K562 (cell line): Measurements from ENCODE around the gene SLC6A6. TPM values are rescaled to one million over a fixed set of nuclear protein-coding genes. Genes with fewer than 3 reads are reported as not detected.

Experiments
- CXXC5 ChIP-seq: fragments of 250-450 bp; sonication (Bioruptor Pico); IDR thresholded peaks from 2 replicates; pipeline ENCODE4 v1.8.0; 2022; ENCODE audit warnings: inconsistent platforms, mild to moderate bottlenecking, moderate library complexity
- FIP1L1 ChIP-seq: fragments of 200-400 bp; formaldehyde crosslinking; IDR thresholded peaks from 2 replicates; pipeline ENCODE4 v1.6.1; 2018; ENCODE audit warnings: mild to moderate bottlenecking, low read depth, low read length; ENCODE audit not compliant: poor library complexity, severe bottlenecking
- FOXJ2 ChIP-seq: fragments of 200-800 bp; sonication (Bioruptor generic); IDR thresholded peaks from 2 replicates; pipeline ENCODE4 v1.6.1; 2016; ENCODE audit warnings: missing genetic modification characterization, missing compliant biosample characterization
- HDAC1 ChIP-seq, 2 experiments: fragments of 450-650 bp; IDR thresholded peaks; 2 replicates each; pipeline ENCODE4 v1.6.1; 2016 to 2017; ENCODE audit warnings: inconsistent platforms in 1 of 2, mild to moderate bottlenecking in 1 of 2, moderate library complexity in 1 of 2
- HDAC2 ChIP-seq: fragments of 450-650 bp; IDR thresholded peaks from 2 replicates; pipeline ENCODE4 v1.6.1; 2016; ENCODE audit warnings: mild to moderate bottlenecking
- L3MBTL2 ChIP-seq: fragments of 450-650 bp; IDR thresholded peaks from 2 replicates; pipeline ENCODE4 v1.6.1; 2016; ENCODE audit warnings: mild to moderate bottlenecking, moderate library complexity
- POLR3A ChIP-seq: IDR thresholded peaks from 2 replicates; pipeline ENCODE4 v1.6.1; 2011; ENCODE audit warnings: borderline replicate concordance, mild to moderate bottlenecking, moderate library complexity; ENCODE audit not compliant: insufficient read length, insufficient read depth; ENCODE audit errors: extremely low read depth
- PRMT5 ChIP-seq: sonication (generic); formaldehyde crosslinking; IDR thresholded peaks from 2 replicates; pipeline ENCODE4 v1.5.0; 2020; ENCODE audit warnings: missing genetic modification reagents
- SIX5 ChIP-seq, 2 experiments: IDR thresholded peaks; 2 replicates each; pipeline ENCODE4 v1.6.1; 2011; ENCODE audit warnings: low read length in 2 of 2, borderline replicate concordance in 1 of 2, low read depth in 1 of 2, mild to moderate bottlenecking in 1 of 2, moderate library complexity in 1 of 2; ENCODE audit not compliant: insufficient read depth in 1 of 2
- SLC30A9 ChIP-seq: fragments of 250-450 bp; sonication (Bioruptor Pico); IDR thresholded peaks from 2 replicates; pipeline ENCODE4 v1.8.0; 2022; ENCODE audit warnings: mild to moderate bottlenecking, moderate library complexity
- SMAD3 ChIP-seq: fragments of 450-650 bp; formaldehyde crosslinking; conservative IDR thresholded peaks from 2 replicates; pipeline ENCODE4 v1.4.0; 2020; ENCODE audit warnings: mild to moderate bottlenecking
- ZFP1 ChIP-seq: fragments of 450-650 bp; formaldehyde crosslinking; IDR thresholded peaks from 2 replicates; pipeline ENCODE4 v1.4.0; 2020; ENCODE audit warnings: mild to moderate bottlenecking, mixed read lengths
- ZNF282 ChIP-seq: sonication (generic); formaldehyde crosslinking; IDR thresholded peaks from 2 replicates; pipeline ENCODE4 v1.8.1; 2023; ENCODE audit warnings: missing genetic modification reagents
- ZNF511 ChIP-seq: sonication (generic); formaldehyde crosslinking; IDR thresholded peaks from 2 replicates; pipeline ENCODE4 v1.8.0; 2022; ENCODE audit warnings: mild to moderate bottlenecking, missing genetic modification reagents
- ZNF76 ChIP-seq: fragments of 250-450 bp; sonication (Bioruptor Pico); IDR thresholded peaks from 2 replicates; pipeline ENCODE4 v1.4.0; 2020; ENCODE audit warnings: mild to moderate bottlenecking, moderate library complexity, borderline replicate concordance
- polyA plus RNA-seq, 8 experiments: library from polyadenylated mRNA; depleted of rRNA in 4 of 8; stranded (reverse) in 5 of 8; unstranded in 3 of 8; fragments of >200 nt; fragmentation: Nextera tagmentation in 2 of 8; fragmentation: Illumina TruSeq in 1 of 8; extraction: Ambion mirVana in 2 of 8; extraction: Trizol in 1 of 8; gene quantifications; 2 replicates each; pipeline versions ENCODE4 v1.2.1 to v1.2.3, GENCODE V29; 2011 to 2014; ENCODE audit warnings: inconsistent platforms in 1 of 8, missing spikeins in 1 of 8
- total RNA-seq, 7 experiments: library from RNA; depleted of rRNA in 6 of 7; stranded (reverse); fragments of >200 nt in 6 of 7; fragmentation: Illumina TruSeq in 2 of 7; extraction: Trizol in 2 of 7; gene quantifications; 2 replicates each; pipeline versions ENCODE4 v1.2.1 to v1.2.3, GENCODE V29; 2011 to 2021; ENCODE audit warnings: low replicate concordance in 1 of 7
- TF ChIP-seq, protein P1 (sequence below): fragments of 450-650 bp; formaldehyde crosslinking; IDR thresholded peaks from 2 replicates; pipeline ENCODE4 v1.4.0; 2020; ENCODE audit warnings: mild to moderate bottlenecking
- TF ChIP-seq, protein P2 (sequence below), 3 experiments: fragments of 200-800 bp in 1 of 3; sonication (Bioruptor generic) in 1 of 3; sonication (generic) in 1 of 3; formaldehyde crosslinking in 1 of 3; IDR thresholded peaks; 2 replicates each; pipeline versions ENCODE4 v1.6.1 to v1.8.0; 2016 to 2022; ENCODE audit warnings: mild to moderate bottlenecking in 2 of 3, missing compliant biosample characterization in 2 of 3, missing genetic modification characterization in 2 of 3, missing genetic modification reagents in 1 of 3
- TF ChIP-seq, protein P3 (sequence below), 2 experiments: IDR thresholded peaks; 2 replicates each; pipeline ENCODE4 v1.6.1; 2011; ENCODE audit warnings: borderline replicate concordance in 1 of 2, control low read depth in 1 of 2, low read depth in 1 of 2, low read length in 1 of 2, mild to moderate bottlenecking in 1 of 2, mixed read lengths in 1 of 2, moderate library complexity in 1 of 2; ENCODE audit not compliant: insufficient read depth in 1 of 2, insufficient read length in 1 of 2, poor library complexity in 1 of 2, severe bottlenecking in 1 of 2; ENCODE audit errors: extremely low read depth in 1 of 2
- TF ChIP-seq, protein P4 (sequence below): fragments of 450-650 bp; IDR thresholded peaks from 2 replicates; pipeline ENCODE4 v1.7.1; 2018; ENCODE audit warnings: mild to moderate bottlenecking, low read depth; ENCODE audit not compliant: partially characterized antibody

SLC6A6 gene
- total and polyA plus RNA-seq, 9 of the 15 experiments (the other 6 are each of a cell fraction or from before 2014, with no cell fraction given) = 12.3 to 203 (median 93.2) TPM

- peak in 1 of 2 experiments; percentile 58; a peak in 1 of 4 replicates for TF ChIP-seq HDAC1 (IDR thresholded peaks at IDR 0.05)
- TF ChIP-seq FIP1L1 = no peak
- no peak for TF ChIP-seq FOXJ2 (tag)
- TF ChIP-seq, protein P1, sequence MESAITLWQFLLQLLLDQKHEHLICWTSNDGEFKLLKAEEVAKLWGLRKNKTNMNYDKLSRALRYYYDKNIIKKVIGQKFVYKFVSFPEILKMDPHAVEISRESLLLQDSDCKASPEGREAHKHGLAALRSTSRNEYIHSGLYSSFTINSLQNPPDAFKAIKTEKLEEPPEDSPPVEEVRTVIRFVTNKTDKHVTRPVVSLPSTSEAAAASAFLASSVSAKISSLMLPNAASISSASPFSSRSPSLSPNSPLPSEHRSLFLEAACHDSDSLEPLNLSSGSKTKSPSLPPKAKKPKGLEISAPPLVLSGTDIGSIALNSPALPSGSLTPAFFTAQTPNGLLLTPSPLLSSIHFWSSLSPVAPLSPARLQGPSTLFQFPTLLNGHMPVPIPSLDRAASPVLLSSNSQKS = no peak
- TF ChIP-seq SLC30A9 = no peak
- TF ChIP-seq HDAC2 = peak; percentile 95
- TF ChIP-seq L3MBTL2 = no peak
- TF ChIP-seq, protein P2, sequence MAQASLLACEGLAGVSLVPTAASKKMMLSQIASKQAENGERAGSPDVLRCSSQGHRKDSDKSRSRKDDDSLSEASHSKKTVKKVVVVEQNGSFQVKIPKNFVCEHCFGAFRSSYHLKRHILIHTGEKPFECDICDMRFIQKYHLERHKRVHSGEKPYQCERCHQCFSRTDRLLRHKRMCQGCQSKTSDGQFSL (CRISPR knock-in tag; IDR thresholded peaks at IDR 0.05) = 0 out of 2 replicates have a peak, but pooled peaks have one; percentile 16
- TF ChIP-seq, protein P2 (tag; IDR thresholded peaks at IDR 0.05) = no peak
- no peak for TF ChIP-seq PRMT5 (CRISPR knock-in tag)
- no peak for TF ChIP-seq SMAD3 (CRISPR knock-in tag)
- TF ChIP-seq ZFP1 = no peak
- no peak for TF ChIP-seq SIX5 (IDR thresholded peaks at IDR 0.05; ENCODE audit: borderline replicate concordance in 1 of 2, insufficient read depth in 1 of 2, low read depth in 1 of 2, low read length in 2 of 2)
- TF ChIP-seq, protein P3, sequence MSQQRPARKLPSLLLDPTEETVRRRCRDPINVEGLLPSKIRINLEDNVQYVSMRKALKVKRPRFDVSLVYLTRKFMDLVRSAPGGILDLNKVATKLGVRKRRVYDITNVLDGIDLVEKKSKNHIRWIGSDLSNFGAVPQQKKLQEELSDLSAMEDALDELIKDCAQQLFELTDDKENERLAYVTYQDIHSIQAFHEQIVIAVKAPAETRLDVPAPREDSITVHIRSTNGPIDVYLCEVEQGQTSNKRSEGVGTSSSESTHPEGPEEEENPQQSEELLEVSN (IDR thresholded peaks at IDR 0.05; ENCODE audit: borderline replicate concordance in 1 of 2, extremely low read depth in 1 of 2, insufficient read depth in 1 of 2, insufficient read length in 1 of 2, low read depth in 1 of 2, low read length in 1 of 2, poor library complexity in 1 of 2, severe bottlenecking in 1 of 2) = no peak
- 0 out of 2 replicates have a peak, but pooled peaks have one; percentile 9 for TF ChIP-seq ZNF511 (CRISPR knock-in tag)
- TF ChIP-seq, protein P4, sequence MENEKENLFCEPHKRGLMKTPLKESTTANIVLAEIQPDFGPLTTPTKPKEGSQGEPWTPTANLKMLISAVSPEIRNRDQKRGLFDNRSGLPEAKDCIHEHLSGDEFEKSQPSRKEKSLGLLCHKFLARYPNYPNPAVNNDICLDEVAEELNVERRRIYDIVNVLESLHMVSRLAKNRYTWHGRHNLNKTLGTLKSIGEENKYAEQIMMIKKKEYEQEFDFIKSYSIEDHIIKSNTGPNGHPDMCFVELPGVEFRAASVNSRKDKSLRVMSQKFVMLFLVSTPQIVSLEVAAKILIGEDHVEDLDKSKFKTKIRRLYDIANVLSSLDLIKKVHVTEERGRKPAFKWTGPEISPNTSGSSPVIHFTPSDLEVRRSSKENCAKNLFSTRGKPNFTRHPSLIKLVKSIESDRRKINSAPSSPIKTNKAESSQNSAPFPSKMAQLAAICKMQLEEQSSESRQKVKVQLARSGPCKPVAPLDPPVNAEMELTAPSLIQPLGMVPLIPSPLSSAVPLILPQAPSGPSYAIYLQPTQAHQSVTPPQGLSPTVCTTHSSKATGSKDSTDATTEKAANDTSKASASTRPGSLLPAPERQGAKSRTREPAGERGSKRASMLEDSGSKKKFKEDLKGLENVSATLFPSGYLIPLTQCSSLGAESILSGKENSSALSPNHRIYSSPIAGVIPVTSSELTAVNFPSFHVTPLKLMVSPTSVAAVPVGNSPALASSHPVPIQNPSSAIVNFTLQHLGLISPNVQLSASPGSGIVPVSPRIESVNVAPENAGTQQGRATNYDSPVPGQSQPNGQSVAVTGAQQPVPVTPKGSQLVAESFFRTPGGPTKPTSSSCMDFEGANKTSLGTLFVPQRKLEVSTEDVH = no peak
- no peak for TF ChIP-seq CXXC5 (CRISPR knock-in tag)
- no peak for TF ChIP-seq ZNF76 (CRISPR knock-in tag)
- no peak for TF ChIP-seq ZNF282 (CRISPR knock-in tag)
- no peak for TF ChIP-seq POLR3A
These were observed 20.9 kb downstream of the SLC6A6 start (continued) for GRCh38 chr3:14423197-14423743.
